ENCODE results near the gene PLPP1. TPM values are rescaled to one million over a fixed set of nuclear protein-coding genes. Genes with fewer than 3 reads are reported as not detected.

PLPP1 gene
- total and polyA plus RNA-seq, 2 of the 8 experiments (the other 6 are each of a cell fraction or from before 2014, with no cell fraction given) = 43.7 to 91.3 TPM

GRCh38 chr5:55509097-55509496 lies 25.7 kb downstream of the PLPP1 start:
- DNase-seq (ENCODE audit: low read depth in 1 of 2, low spot score in 2 of 2) = no peak
- FAIRE-seq = no peak
- CTCF ChIA-PET (ENCODE audit: partially characterized antibody) = interaction anchor here (0.8 to 1.1 kb wide), 3 partner anchors 8 to 162 kb away, joined by 3 read pairs; no protein-coding TSS in a partner anchor

More at GRCh38 chr5:55509097-55509496, 25.7 kb downstream of the PLPP1 start:
- Histone ChIP-seq H3K23me2 (ENCODE audit: low read depth, low read length) (no peaks in the 10 kb centered on the region), H4K20me1 (replicated peaks in 1 of 2; ENCODE audit: control insufficient read depth in 1 of 2, insufficient read depth in 2 of 2, low read length in 2 of 2) (peaks cover 0 to 6% of the 10 kb centered on the region in 2 experiments), H2BK12ac (ENCODE audit: low read depth, low read length) (no peak overlapping the region), H3K4ac (replicated peaks; ENCODE audit: insufficient read length, low read depth, low read length) (no peak overlapping the region), H3K79me2 (ENCODE audit: control insufficient read depth in 1 of 2, insufficient read depth in 2 of 2, low read length in 2 of 2) (peaks cover 4 to 91% of the 10 kb centered on the region in 2 experiments; a peak in 3 of 4 replicates), H3K4me2 (ENCODE audit: insufficient read depth in 1 of 2, low read depth in 2 of 2, low read length in 2 of 2) (no peak overlapping the region), H3K27me3 (replicated peaks in 1 of 4; ENCODE audit: control insufficient read depth in 3 of 4, extremely low read depth in 1 of 4, insufficient read depth in 3 of 4, low read length in 3 of 4) (no peaks in the 10 kb centered on the region), H3K18ac (ENCODE audit: extremely low read depth, low read length) (no peak overlapping the region), H4K91ac (replicated peaks; ENCODE audit: insufficient read length, low read length) (no peak overlapping the region), H3K9me3 (ENCODE audit: insufficient read depth in 2 of 2, low read depth in 1 of 2, low read length in 1 of 2) (no peaks in the 10 kb centered on the region), H2BK5ac (ENCODE audit: low read depth, low read length) (no peak overlapping the region), H4K8ac (ENCODE audit: extremely low read depth, insufficient read depth, low read length) (no peak overlapping the region), H3K27ac (ENCODE audit: low read depth, low read length) (no peak overlapping the region), H2AK5ac (ENCODE audit: low read depth, low read length) (no peak overlapping the region), H3K36me3 (ENCODE audit: control insufficient read depth in 2 of 4, insufficient read depth in 4 of 4, low read length in 3 of 4) (no peaks in the 10 kb centered on the region), H2BK20ac (ENCODE audit: low read length) (no peak overlapping the region), H2BK120ac (replicated peaks; ENCODE audit: low read depth, low read length) (no peak overlapping the region), H2BK15ac (ENCODE audit: low read length) (no peak overlapping the region), H3K4me1 (replicated peaks in 1 of 4; ENCODE audit: control insufficient read depth in 3 of 4, insufficient read depth in 4 of 4, low read length in 3 of 4) (peaks cover 0 to 2% (median 0%) of the 10 kb centered on the region in 4 experiments; a peak in 1 of 7 replicates), H3K79me1 (ENCODE audit: low read depth, low read length) (no peaks in the 10 kb centered on the region; the same call in 1 of the 2 replicates), H3K9ac (replicated peaks in 1 of 4; ENCODE audit: extremely low read depth in 1 of 4, low read depth in 3 of 4, low read length in 3 of 4) (no peak overlapping the region), H3K14ac (ENCODE audit: insufficient read length) (no peak overlapping the region), H2AFZ (ENCODE audit: low read length) (no peak overlapping the region), H3K4me3 (ENCODE audit: extremely low read depth in 1 of 4, insufficient read depth in 2 of 4, low read depth in 3 of 4, low read length in 4 of 4) (no peak overlapping the region), H3K23ac (ENCODE audit: insufficient read length) (no peak overlapping the region), H3K56ac (replicated peaks; ENCODE audit: insufficient read length, low read depth, low read length) (no peak overlapping the region), H4K5ac (ENCODE audit: insufficient read length, low read depth, low read length) (no peak overlapping the region)
- WGBS, 2 experiments (ENCODE audit: extremely low coverage in 1 of 2, insufficient coverage in 1 of 2, insufficient read length in 1 of 2, insufficient replicate concordance in 2 of 2, low coverage in 1 of 2, low lambda C conversion rate in 2 of 2, missing lambda C conversion rate in 1 of 2) = 90% methylated on average over 1 of the region's 1 CpG; no CpG with 5 or more reads in 1 of the 2 experiments
- POLR2A ChIA-PET (ENCODE audit: partially characterized antibody) = interaction anchor here (1.0 to 1.2 kb wide), 2 partner anchors 11 to 24 kb away, joined by 3 read pairs; no protein-coding TSS in a partner anchor
- TF ChIP-seq ZNF274 (IDR thresholded peaks at IDR 0.05; ENCODE audit: borderline replicate concordance, extremely low read depth, low read length) (no peak), BRCA1 (IDR thresholded peaks at IDR 0.05; ENCODE audit: low read depth, low read length) (no peak), ASH2L (IDR thresholded peaks at IDR 0.05; ENCODE audit: low read length) (no peak), CBX5 (IDR thresholded peaks at IDR 0.05; ENCODE audit: low read depth, low read length) (no peak), KDM5A (IDR thresholded peaks at IDR 0.05; ENCODE audit: low read length) (no peak), HDAC2 (IDR thresholded peaks at IDR 0.05; ENCODE audit: borderline replicate concordance in 1 of 2, low read depth in 2 of 2, low read length in 2 of 2) (no peak), RNF2 (IDR thresholded peaks at IDR 0.05; ENCODE audit: borderline replicate concordance, low read depth, low read length, missing control alignments, poor library complexity, severe bottlenecking) (no peak), CTBP2 (IDR thresholded peaks at IDR 0.05; ENCODE audit: borderline replicate concordance, insufficient read depth, insufficient read length, low read length) (no peak)

Measured in H1 (cell line).